COLO829 (cell line): ENCODE data around the gene CRIM1.

Experiments
- DNase-seq: peaks from one replicate; pipeline ENCODE4 v3.0.0; 2012; ENCODE audit warnings: low spot score

Gene CRIM1

DNA sequence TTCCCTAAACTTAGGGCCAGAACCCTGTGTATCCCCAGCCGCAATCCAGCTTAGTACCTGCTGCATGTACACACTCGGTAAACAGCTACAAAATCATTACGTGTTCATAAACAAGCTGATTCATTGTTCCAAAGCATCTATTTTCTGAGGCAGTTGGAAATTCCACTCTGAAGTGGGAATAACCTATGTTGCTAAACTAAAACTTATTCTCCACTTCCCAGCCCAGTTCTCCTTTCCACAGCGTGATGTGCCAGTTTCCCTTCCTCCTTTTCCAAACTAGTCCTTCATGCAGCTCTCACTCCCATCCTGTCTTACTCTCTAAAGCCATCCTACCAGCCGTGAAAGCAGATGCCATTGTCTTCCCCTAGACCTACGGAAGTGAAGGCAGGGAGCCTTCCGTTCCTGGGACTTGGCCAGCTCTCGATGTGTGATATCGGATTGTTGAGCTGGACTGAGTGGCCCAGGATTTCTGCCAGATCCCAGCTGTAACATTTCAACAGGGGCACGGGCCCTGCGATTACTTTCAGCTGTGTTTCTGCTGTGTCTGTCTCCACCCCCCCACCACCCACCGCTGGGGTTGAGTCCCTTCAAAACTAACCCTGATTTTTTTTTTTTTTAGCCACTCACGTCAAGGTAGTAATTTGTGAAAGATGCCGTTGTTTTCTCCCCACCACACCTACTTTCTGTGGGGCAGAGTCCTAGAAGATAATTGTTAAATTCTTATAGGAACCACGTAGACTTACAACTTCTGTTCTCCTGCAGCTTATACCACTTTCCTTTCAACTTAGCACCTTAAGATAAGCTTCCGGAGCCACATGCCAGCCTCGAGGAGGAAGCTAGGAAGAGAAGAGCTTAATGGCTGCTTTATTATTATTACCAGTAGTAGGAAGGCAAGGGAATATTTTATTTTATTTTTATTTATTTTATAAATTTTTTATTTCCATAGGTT is 100.9 kb downstream of the CRIM1 start:
- DNase-seq, result peak; percentile 51

DNA sequence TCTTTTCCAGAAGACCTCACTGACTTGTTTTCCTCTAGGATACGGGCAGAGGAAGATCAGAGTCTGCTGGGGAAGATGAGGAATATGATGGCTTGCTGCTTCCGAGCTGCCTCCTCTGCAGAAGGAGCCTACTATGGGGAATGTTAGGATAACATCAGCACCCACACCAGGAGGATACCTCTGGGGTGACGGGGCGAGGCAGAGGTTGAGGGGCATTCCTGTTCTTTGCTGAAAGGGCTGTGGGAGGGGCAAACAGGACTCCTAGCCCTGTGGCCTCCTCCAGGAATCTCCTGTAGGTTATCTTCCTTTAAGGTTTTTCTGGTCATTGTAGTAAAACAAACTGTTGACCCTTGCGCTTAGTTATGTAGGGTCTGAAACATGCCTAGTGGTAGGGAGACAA is 102.5 kb downstream of the CRIM1 start:
- no peak for DNase-seq

DNA sequence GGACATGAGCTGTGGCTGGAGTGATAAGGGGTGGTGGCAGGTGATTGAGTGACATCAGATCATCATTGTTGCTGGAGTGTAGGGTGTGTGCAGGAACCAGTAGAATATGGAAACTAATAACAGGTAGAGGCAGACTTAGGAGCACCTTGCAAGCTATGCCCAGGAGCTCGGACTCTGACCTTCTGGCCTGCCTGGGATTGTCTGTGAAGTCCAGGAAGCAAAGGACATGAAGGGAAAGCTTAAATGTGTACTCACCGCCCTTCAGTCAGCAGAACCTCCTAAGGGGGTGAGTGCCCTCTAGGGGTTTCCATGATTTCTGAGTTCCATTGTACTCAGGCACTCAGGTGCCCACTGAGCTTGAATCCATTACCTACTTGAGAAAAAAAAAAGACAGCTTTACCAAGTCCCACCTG is 104.2 kb downstream of the CRIM1 start:
- no peak for DNase-seq

DNA sequence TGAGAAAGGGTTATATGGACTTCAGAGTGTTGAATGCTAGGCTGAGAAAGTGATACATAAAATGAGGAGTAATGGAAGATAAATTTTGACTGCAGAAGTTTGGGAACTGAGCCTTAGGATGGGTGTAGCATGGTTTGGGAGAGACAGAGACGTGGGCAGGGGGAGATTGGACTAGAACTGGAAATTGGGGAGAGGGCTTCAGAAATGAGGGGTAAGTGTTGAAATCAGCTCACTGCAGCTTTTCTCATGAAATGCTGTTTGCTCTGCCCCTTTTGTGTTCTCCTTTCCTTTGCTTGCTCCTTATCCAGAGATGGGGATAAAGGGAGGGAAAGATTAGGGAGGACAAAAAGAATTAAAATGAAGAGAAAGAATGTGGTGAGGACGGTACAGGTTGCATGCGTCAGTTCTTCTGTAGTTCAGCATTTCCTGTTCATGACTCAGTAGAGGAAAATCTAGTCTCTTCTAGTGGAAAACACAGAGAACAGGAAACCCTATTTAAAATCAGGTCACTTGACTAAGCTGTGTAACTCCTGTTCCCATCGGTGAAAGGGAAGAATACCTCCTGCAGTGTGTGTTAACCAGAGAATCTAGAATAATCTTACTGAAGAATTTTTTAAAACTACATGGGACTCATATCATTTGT is 105.6 kb downstream of the CRIM1 start:
- DNase-seq, result peak; percentile 35

DNA sequence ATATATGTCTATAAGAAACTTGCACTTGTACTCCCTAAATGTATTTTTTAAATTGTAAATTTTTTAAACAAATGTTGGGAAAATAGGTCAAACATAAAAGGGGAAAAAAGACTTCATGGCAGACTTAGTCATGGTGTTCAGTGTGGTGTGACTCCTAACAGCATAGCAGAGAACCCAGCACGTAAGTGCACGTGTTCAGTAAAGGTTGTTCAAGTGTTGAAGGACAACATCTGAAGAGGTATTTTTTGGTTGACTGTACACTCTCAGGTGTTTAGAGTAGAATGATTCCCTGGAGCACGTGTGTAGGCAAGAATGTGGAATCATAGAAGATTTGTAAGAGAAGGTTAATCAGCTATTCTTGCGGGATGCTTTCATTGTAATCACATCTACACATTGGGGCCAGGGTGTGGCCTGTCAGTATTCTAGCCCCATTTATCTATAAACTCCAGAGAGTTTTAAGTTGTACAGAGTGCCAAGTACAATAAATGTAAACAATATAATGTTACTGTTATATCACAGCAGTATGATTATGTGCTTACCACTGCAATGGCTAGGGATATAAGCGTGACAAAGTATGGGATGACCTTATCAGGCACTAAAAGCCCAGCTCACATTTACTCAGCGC is 106.8 kb downstream of the CRIM1 start:
- DNase-seq, result no peak

DNA sequence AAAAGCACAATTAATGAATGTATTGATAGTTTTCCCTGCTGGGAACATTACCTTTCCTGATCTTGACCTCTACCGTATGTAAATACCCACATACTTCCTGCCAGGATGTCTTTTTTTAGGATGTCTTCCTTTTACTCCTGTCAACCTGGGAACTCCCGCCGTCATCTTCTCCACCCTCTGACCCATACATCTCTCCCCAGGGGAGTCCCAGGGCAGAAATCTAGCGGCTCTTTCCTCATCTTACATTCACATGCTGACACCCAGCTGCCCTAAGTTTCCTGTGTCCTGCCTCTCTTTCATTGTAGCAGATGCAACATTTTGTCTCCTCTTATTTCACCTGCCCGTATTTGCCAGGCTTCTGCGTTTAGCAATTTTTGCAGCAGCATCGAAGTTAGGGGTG is 107.8 kb downstream of the CRIM1 start:
- DNase-seq, result no peak

DNA sequence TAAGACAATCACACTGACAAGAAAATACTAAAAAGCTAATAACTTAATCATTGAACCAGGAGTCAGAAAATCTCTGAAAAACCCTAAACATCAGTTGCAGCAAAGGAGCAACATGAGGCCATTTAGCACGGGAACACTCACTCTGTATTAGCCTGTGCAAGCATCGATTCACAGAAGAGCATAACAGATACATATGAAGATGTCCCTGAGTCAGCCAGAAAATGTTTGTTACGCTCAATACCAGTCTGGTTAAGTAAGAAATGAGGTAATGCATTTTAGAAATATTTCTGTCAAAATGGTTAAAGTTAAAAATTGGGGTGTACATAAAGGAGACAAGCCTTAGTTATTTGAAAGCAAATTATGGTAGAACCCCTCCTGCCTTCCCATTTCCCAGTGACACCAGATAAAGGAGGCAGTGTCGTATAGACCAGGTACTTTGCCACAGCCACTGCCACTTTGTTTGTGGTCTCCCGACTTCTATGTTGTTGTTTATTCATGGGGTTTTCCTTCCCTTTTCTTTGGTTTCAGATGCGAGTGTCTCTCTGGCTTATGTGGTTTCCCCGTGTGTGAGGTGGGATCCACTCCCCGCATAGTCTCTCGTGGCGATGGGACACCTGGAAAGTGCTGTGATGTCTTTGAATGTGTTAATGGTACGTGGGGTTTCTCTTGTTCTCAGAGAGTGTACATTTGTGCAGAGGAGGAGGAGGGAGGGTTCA is 108.6 kb downstream of the CRIM1 start:
- DNase-seq, result no peak

DNA sequence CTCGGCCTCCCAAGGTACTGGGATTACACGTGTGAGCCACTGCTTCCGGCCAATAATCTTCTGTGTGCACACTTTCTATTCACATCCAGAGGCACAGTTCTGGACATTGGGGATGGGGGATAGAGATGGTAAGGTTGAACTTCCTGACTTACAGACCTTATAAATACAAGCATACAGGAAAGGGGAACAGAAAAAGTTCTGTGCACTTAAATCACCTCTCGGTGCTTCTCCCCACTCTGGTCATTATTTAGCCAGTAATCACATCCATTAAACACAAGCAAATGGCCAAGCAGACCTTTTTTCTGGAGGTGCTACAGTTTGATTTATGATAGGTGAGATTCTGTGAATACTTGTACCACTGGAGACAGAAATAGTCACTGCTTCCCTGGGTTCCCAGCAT is 110.6 kb downstream of the CRIM1 start:
- DNase-seq, result no peak

DNA sequence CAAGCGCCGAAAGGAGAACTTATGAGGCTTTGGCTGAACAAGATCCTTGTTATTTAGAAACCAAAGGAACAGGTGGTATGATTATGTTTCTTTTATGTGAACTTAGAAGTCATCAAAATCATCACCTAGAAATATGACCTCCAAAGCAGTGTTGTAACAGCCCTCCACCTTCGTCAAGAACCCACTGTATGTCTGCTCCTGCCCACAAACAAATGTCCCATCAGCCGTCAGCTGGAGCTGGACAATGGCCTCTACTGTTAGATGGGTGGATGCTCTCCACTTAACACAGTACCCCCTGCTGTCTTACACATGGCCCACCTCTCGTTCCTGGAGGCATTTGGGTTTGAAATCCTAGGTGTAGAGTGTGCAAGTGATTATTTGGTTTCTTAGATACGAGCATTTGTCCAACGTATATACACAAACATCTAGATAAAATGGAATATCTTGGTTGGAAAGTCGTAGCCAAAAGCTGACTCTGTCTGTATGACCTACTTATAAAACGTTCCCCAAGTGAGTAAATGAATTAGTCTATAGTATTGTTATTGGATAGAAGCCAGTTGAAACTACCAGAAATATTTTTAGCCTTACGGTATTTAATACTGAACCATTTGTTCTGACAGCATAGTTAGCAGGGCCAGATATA is 113.0 kb downstream of the CRIM1 start:
- DNase-seq, result peak; percentile 41

DNA sequence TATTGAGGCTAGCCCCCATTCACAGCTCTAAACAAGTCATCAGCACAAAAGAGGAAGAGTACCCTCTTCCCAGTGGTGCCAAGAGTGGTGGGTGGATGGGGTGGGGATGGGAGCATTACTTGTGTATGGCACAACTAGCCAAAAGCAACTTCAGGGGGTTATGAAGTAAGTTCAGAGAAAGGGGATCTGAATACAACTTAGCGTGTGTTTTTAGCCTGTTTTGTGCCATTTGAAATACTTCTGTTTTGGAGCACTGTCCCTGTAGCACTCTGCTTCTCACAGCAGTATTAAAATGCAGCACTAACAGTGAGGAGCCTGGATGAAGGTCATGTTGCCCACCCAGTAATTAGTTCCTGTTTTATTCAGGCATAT is 113.5 kb downstream of the CRIM1 start:
- no peak for DNase-seq

DNA sequence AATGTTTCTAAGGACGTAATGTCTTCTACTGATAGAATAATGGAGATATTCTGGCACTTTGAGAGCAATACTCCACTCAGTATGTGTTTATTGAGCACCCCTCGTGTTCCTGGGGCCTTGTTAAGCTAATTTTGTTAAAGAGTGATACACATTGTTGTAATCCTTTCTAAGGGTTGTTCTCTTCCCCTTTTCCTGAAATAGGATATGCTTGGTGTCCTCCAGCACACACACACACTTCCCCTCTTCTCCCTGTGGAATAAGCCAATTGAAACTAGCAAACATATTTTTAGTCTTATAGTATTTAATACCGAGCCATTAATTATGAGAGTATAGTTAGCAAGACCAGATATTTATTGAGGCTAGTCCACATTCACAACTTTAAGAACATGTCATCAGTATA is 114.1 kb downstream of the CRIM1 start:
- no peak for DNase-seq

DNA sequence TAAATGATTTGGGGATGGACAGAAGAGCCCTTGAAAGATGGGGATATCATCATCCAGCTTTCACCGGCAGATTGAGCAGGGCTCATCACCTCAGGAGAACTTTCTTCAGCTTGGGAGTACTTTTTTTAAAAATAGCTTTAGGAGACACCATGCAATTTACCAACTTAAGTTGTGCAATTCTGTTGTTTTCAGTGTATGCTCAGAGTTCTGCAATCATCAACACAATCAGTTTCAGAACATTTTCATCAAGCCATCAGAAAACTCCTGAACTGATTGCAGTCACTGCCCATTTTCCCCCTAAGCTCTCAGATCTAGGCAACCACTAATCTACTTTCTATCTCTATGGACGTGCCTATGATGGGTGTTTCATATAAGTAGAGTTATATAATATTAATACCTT is 117.7 kb downstream of the CRIM1 start:
- DNase-seq, result no peak

DNA sequence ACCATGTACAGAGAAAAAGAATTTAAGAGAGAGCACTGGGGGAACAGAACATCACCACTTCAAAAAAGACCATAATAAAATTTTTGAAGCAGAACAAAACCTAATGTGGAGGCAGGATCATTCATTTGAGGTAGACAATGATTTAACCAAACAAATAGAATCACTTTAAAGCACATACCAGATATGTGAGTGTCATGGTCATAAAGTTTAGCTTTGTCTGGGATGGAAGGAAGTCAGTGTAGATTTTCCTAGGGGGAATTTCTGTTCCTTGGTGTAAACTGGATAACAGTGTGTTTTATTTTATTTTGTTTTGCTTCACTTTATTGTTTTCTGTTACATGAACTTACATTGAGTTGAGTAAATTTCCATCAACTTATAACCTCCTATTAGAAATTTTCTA is 120.8 kb downstream of the CRIM1 start:
- DNase-seq, result no peak

DNA sequence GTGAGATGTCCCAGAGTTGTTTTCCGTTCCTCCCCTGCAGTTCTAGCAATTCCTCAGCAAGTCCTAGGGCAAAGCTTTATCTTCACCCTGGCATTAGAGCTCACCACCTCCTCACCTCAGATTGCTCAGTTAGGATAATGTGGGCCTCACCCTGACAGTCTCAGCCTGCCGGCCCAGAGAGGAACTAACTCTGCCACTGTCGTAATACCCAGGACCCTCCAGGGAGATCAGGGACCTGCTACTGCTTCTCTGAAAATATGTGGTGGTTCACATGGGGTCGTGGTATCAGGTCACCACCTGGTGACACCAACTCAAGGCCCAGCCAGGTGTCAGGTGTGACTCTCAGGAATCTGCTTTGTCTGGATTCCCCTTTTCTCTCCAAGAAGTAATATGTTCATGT is 121.7 kb downstream of the CRIM1 start:
- DNase-seq, result no peak

DNA sequence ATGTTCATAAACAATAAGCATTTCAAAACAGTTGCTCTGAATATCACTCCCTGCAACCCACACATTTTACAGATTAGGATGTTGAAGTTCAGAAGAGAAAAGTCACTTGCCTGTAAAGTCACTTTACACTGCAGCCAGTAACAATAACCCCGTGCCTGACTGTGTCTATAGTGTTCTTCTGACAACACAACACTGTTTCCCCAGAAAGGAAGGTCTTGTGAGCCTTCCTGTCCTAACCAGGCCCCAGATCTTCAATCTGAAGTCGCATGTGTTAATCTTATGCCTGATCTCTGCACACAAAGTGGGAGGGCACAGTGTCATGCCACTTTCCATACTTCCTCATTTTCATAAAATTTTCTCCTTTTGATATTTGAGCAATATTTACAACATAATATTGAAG is 122.2 kb downstream of the CRIM1 start:
- DNase-seq, result no peak

DNA sequence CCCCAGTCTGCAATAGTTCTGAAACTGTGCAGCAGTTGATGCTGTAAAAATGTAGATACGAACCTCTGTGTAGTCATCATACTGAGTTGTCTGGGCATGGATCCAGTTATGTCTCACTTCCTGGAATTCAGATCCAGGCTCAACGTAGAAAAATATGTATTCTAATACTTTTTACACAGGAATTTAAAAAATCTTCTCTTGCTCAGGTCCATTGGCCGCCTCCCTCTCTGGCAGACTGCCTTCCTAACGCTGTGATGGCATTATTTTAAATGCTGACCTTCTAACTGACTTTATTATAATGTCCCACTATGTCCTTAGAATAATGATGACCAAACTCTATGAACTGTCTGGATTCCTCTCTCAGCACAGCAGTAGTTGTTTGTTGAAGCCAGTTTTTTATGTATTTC is 122.8 kb downstream of the CRIM1 start:
- DNase-seq, result peak; percentile 28

DNA sequence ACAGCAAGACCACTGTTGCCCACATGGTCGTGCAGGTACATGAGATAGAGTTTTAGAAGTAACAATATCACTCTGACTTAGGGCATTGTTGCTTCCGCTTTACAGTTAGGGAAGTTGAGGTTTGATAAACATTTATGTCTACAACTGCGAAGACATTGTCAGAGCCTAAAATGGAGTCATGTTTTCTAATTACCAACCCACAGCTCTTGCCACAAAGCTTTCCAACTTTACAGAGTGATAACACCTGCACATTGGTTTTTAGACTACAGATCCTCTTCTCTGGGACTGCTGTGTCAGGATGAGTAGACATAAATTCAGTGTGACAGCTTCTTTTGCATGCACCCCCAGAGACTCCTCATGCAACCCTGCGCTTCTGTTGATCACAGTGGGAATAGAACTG is 123.4 kb downstream of the CRIM1 start:
- no peak for DNase-seq

DNA sequence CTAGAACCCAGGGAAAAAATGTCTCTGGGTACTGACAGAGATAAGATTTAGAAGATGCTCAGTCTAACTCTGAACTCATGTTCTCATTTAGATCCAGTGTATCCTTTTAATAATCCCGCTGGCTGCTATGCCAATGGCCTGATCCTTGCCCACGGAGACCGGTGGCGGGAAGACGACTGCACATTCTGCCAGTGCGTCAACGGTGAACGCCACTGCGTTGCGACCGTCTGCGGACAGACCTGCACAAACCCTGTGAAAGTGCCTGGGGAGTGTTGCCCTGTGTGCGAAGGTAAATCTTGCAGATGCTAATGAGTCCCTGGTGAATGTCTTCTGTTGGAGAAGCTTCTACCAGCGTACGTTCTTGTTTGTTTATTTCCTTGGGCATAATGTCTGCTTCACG is 123.8 kb downstream of the CRIM1 start:
- no peak for DNase-seq

DNA sequence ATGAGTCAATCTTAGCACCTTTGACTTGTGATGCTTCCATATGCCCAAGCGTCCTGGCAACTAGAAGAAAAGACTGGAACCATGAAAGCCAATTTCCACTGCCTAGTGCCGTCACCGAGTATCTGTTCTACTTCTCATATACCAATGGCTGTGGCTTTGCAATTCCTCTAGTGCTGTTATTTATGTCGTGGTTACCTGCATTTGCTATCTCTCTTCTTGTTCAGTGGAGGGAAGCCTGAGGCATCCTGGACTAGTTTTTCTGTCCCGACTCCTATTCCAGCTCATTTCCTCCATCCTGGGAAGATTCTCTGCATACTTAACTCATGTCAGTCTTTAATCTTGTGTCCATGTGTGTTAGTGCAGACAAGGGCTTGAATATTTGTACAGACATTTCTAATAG is 124.5 kb downstream of the CRIM1 start:
- no peak for DNase-seq

DNA sequence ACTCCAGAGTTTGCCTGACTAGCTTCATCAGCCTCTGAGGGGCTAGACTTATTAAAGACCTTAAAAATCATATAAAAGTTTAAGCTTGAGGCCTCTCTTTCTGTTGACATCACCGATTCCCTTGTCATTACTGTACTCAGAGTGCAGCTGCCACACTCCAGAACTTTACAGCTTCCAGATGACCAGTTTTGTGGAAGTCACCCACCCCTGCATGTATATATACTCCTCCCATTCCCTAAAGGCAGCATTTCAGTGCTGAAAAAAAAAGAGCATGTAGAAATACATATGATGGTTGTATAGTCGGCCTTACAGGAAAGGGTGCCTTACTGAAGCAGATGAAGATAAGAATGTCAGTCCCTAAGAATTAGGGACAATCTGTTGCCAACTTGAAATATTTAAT is 125.1 kb downstream of the CRIM1 start:
- no peak for DNase-seq

DNA sequence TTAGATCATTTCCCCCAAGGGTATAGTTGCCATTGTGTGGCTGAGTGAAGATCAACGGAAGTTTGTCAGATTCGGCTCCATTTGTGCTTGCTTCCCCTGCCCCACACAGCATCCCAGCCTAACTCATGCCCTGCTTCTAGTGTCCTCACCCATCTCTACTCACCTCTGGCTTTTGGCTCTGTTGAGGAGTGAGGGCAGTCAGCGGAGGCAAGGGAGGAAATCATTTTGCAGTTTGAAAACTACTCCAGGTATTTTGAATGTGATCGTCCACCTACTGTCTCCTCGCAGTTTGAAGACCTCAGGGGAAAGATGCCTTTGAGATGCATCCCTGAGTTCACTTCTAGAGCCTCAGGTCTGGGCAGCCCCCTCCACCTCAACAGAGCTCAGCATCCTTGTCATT is 126.1 kb downstream of the CRIM1 start:
- no peak for DNase-seq

DNA sequence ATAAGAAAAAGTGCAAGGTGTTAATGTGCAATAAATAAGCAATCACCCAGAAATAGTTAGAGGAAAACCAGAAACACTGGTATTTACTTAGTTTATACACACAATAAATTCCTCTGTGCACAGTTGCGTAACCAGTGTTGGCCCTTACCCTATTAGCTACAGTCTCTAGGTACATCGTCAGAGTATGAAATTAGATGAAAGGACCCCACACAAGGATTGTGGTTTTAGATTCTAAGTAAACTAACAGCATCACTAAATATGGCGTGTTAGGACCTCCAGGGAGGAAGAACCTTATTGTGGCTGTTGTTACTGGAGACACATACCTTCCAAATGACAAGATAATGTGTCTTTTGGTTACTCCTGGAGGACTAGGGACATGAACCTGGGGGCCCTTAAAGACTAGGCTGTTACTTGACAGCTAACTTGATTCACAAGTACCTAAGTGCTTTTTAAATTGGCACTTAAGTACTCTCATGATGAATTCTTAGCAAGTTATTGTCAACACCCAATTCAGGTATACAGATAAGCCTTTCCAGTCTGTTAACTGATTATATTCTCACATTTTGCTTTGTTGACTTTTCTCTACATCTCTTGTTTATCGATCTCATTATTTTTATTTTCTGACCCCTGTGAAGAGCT is 127.1 kb downstream of the CRIM1 start:
- no peak for DNase-seq
